COR-L47 (cell line): Measurements from ENCODE around the gene CCR1.
"Not testable (repeated sequence)": the region's sequence is repeated elsewhere in the genome, so short reads cannot be mapped to it uniquely, and the experiment has no call there.

Source experiments
- DNase-seq: peaks from one replicate; lab custom pipeline; 2025; lab: John Stamatoyannopoulos, UW

CCR1 gene

DNA sequence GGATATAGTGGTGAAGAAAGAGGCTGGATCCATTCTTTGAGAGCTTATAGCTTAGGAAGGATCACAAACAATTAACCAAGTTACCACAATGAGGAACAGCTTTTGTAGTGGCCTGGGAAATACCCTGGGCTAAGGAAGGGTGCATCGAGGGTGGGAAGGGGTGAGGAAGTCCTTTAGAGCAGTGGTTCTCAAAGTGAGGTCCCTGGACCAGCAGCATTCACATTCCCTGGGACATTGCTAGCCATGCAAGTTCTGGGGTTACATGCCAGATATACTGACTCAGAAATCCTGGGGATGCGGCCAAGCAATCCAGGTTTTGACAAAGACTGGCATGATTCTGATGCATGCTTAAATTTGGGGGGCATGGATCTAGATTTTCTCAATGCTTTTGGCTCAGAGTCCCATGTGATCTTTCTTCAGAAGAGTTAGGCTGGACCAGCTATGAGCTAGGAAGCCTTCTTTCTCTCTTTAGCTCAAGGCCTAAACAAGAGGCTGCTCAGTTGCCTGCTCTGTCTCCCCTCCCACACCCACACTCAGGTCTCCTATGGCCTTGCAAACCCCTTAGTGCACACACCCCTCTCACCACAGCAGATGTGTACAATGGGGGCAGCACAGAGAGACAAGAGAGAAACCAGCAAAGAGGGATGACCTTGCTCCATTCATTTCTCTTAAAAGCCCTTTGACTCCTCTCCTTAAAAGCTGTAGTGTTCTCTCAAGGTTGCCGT, 1.8 kb upstream of the CCR1 start:
- no peak for DNase-seq

DNA sequence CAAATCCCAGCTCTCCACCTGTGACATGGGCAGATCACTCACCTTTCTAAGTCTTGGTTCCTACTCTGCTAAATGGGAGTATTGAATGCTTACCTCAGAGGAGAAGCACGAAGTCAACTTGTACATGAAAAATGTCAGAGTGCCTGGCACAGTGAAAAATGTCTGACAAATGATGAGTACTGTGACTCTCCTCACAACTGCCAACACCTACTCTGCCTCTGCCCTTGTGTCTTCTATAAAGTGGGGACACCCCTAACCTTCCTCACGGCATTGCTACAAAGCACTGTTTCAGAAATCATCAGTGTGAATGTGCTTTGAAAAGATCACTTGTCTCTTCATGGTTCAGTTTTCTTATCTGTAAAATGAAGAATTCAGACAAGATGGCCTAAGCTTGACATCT, 940 bp upstream of the CCR1 start:
- no peak for DNase-seq

DNA sequence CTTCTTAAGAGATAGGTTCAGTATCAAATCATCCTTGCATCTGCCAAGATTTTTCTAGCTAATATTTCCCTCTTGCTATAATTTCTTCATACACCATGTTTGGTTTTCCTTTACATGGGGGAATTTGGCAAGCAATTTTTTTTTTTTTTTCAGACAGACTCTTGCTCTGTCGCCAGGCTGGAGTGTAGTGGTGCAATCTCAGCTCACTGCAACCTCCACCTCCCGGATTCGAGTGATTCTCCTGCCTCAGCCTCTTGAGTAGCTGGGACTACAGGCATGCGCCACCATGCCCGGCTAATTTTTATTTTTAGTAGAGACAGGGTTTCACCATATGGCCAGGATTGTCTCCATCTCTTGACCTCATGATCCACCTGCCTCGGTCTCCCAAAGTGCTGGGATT, 599 bp downstream of the CCR1 start:
- not testable (repeated sequence) for DNase-seq

DNA sequence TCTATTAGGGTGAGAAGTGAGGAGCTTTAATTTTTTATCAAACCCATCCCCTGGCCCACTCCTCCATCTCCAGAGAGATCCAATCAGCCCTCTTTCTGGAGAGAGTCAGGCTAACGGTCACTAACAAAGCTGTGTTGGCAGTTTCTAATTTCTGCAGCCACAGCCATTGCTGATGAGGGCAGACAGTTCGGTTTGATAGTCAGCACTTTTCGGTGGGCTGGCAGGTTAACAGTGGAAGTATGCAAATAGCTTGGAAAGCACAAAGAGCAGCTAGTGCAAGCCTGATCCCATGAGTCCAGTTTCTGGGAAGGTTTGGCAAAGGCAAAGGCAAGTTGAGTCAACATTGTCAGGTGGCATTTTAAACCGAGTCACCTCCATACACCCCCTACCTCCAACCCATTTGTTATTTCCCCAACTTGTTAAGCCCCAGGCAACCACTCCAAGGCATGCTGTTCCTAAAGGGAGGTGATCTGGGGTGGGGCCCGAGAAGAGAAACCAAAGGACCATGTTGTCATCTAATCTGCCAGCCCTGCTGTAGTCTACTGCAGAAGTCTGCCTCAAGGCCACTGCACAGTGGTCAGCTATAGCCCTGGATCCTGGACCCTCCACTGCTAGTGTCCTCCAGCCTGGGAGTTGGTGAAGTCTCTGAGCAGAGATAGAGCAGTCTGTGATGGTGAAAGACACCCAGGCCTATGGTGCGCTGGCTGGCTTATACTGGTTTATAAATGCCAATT, 1.7 kb downstream of the CCR1 start:
- DNase-seq, result no peak

DNA sequence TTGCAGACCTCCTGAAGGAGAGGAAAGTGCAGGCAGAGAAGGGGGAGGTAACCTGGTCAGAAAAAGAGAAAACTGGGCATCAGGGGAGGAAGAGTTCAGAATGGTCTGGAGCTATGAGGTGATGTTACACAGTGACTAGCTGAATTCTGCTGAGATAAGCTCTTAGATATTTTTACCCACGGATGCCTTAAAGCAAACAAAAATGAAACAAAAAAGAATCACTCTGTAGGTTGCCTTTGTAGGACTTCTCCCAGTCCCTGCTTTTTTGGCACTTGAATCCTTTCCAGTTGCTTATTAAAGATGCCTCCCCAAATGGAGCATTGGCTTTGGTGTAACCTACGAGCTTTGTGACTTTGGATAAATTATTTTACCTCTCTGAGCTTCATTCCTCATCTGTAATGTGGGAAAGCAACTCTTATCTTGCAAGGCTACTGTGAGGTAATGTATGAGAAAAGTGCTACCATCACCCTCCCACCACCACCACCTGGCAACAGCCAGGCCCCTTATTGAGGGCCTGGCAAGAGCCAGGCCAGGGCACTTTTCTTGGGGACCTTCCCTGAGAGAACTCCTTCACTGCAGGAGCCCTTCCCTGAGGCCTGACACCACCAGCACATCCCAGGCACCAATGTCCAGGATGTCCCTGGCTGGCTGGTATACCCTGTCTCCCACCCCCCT, 2.7 kb downstream of the CCR1 start:
- no peak for DNase-seq

DNA sequence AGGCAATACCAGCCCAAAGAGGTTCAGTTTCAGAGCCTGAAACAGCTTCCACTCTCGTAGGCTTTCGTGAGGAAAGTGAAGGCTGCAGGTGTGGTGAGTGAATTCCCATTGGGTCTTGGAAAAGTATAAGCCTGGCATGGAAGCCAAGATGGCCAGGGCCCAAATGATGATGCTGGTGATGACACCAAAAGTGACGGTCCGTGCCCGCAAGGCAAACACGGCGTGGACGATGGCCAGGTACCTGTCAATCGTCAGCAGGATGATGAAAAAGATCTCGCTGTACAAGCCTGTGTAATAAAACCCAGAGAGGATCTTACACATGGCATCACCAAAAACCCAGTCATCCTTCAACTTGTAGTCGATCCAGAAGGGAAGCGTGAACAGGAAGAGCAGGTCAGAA, 4.4 kb downstream of the CCR1 start:
- DNase-seq, result no peak

DNA sequence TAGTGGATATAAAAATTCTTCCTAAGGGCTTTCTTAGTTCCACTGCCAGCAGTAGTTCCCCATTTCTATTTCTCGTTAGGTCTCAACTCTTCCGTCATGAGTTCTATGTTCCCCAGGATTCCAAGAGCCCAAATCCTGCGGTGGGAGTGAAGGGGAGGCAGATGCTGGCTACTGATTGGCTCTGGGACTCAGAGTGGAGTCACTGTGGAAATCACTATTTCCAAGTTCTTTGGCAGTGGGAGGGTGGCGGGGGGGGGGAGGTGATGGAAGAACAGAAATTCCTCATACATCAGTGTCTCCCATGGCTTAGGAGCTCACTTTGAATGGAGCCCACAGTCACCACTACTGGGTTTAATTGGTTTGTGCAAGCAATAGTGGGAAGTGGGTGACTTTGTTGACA, 5.6 kb downstream of the CCR1 start:
- no peak for DNase-seq

DNA sequence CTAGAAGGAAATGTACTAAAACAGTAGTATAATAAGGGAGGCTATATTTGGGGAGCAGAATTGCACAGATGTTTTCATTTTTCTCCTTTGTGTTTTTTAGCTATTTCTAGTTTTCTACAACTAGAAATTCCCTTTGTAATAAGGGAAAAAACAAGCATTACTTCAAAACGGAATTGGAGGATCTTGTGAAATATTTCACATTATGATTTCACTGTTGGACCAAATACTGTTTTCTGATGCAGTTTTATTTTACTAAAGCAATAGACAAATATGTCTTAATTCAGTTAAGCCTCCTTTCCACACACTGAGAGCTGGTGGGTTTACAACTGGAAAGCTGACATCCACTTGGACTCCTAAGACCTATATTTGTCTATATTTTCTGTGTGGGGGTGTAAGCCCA, 7.3 kb downstream of the CCR1 start:
- no peak for DNase-seq

DNA sequence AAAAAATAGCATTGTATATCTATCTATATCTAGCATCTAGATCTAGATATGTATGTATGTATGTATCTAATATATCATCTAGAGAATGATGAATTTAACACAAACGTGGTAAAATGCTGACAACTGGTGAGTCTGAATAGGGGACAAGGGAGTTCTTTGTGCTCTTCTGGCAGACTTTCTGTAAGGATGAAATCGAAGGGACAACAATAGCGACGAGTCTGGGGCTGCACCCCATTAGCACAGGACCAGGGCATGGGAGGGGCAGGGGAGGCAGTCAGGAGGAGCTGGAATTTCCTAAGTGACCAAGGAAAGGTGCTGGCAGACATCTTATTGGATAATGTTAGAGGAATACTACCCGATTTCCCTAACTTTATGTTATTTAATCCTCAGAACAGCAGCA, 7.9 kb downstream of the CCR1 start:
- no peak for DNase-seq

DNA sequence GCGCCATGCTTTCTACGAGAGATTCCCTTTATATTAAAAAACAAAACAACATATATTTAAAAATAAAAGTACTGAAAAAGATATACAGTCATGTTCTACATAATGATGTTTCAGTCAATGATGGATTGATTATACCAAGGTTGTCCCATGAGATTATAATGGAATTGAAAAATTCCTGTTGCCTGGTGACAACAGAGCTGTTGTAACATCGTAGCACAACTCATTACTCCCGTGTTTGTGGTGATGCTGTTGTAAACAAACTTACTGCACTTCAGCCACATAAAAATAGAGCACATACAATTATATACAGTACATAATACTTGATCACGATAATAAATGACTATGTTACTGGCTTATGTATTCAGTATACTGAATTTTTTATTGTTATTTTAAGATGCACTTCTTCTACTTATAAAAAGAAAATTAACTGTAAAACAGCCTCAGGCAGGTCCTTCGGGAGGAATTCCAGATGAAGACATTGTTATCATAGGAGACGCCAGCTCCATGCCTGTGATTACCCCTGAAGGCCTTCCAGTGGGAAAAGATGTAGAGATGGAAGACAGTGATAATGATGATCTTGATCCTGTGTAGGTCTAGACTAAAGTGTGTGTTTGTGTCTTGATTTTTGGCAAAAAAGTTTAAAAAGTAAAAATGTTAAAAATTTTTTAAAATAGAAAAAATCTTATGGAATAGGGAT, 11.7 kb downstream of the CCR1 start:
- DNase-seq, result no peak

DNA sequence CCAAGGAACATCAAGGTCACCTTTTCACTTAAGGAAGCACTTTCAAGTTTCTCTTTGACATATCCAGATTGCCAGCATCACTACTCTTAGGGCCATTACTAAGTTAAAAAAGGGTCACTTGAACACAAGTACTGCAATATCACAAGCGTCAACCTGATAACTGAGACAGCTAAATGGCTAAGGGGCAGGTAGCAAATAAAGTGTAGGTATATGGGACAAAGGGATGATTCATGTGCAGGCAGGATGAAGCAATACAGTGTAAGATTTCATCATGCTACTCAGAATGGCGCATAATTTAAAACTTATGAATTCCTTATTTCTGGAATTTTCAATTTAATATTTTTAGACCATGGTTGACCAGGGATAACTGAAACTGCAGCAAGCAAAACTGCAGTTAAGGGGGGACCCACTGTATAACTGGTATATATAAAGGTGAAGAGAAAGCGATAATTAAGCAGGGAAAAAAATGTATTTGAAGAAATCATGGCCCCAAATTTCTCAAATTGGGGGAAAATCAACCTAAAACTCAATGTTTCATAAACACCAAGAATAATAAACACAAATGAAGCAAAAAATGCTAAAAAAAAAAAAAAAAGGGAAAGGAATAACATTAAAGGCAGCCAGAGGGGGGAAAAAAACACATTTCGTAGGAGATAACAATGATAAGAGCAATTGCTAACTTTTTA, 13.1 kb downstream of the CCR1 start:
- no peak for DNase-seq

DNA sequence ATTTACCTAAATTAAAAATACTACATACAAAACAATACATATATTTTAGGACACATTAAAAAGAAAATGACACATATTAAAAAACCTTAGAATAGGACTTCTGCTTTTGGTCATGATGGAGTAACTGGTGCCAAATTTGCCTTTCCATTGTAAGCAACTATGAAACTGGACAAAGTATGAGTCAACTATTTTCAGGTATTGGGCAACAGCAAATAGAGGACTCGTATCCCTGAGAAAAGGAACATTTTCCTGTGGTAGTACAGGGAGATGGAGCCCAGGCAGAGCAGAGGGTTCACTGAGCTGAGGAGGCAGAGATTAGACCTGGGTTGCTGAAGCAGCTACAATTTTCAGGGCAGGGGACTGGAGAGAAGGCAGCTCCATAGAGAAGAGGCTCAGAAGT, 14.7 kb downstream of the CCR1 start:
- DNase-seq, result no peak

DNA sequence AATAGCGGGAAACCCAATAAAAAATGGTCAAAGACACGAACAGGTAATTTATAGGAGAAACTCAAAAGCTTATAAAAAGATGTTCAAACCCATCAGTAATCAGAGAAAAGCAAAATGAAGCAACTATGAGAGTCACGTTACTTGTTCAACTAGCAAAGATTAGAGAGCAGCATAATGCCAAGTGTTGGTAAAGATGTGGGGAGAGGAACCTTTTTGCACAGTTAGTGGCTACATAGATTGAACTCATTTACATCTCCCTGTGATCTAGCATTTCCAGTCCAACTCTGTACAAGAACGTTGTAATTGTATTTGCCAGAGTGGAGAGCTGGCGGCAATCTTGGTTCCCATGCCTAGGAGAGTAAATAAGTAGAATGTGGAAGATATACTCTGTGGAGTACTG, 15.2 kb downstream of the CCR1 start:
- no peak for DNase-seq

DNA sequence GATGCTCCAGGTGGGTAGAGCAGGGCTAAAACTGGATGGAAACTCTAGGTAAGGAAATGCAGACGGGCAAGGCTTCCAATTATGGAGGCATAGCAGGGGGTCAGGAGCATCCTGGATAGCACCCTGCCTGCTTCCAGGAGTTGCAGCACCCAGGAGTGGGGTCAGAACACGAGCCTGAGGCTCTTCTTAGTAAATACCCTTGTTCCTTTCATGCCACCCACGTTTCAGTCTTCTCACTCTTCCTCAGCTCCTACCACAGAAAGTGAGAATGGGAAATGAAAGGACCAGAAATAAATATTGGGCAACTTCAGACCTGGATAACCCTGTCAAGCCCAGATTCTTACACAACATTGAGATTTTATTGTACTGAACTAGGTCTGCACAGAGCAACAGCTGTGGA, 16.4 kb downstream of the CCR1 start:
- no peak for DNase-seq

DNA sequence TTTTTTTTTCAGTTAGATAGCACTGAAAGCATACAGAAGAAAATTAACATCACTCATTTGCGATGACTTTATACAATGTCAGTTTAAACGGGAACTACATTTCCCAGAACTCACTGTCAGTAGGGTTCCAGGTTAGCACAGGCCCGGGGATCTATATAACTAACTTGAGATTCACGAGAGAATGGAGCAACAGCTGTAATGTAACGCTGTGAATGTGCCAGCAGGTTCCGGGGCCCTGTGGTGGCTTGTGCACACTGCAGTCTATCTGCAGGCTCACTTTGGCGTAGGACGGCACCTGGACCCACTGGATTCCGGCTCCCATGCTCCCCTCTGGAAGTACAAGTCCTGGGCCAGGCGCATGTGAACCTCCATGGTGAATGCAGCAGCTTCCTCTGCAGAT, 19.4 kb downstream of the CCR1 start:
- no peak for DNase-seq

DNA sequence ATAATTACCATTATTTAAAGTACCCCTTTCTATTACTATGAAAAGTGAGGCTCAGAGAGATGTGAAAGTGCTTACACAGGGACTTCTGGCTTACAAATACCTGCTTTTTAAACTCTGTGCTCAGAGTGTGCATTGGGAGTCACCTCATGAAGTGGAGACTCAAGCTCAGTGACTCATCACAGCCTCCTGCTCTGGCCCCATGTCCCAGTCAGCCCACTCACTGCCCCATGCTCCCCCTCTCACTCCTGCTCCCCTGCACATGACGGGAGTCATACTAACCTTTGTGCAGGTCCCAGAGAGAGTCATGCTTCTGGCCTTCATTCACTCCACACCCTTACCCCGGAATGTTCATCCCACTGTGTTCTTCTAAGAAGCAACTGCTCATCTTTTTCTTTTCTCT, 20.2 kb downstream of the CCR1 start:
- DNase-seq, result no peak

DNA sequence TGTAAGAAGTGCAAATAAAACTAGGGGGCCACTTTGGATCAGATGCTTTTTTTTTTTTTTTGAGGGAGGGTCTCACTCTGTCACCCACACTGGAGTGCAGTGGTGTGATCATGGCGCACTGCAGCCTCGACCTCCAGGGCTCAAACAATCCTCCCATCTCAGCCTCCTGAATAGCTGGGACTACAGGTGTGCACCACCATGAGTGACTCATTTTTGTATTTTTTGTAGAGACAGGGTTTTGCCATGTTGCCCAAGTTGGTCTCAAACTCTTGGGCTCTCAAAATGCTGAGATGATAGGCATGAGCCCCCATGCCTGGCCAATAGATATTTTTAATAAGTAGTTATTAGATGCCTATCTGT, 20.8 kb downstream of the CCR1 start:
- DNase-seq, result no peak

DNA sequence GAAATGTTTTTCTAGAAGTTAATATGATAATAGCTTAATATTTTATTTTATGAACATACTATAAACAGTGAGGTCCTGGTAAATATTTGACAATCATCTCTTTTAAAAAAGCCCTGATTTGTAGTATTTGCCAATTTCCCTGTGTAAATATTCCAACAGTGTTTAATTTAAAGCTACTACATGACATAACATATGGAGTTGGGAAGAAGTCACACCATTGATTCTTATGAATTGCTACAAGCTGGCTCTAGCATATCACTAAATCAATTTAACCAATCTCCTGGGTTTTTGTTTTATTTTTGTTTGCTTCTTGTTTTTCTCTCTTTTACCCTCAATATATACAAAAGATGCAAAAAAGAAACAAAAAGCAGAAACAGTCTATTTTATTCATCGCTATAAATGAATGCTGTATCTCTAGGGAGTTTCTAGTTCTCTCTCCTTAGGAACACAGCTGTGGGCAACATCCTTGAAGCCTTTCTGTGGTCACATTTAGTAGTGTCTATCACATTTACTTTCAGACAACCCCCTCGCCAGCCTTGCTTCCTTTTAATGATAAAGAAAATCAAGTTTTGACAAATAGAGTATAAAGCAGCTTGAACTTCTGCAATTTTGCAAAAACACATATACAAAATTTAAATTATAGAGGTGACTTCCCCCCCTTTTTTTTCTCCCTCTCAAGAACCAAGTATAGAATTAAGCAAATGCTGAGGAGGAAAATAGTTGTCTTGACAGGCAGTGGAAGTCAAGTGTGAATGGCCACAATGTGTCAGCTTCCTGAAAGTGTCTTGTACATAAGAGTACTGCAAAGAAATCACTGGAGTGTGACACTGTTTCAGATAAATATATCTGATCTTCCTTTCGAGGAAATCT, 21.4 kb downstream of the CCR1 start:
- DNase-seq, result no peak

DNA sequence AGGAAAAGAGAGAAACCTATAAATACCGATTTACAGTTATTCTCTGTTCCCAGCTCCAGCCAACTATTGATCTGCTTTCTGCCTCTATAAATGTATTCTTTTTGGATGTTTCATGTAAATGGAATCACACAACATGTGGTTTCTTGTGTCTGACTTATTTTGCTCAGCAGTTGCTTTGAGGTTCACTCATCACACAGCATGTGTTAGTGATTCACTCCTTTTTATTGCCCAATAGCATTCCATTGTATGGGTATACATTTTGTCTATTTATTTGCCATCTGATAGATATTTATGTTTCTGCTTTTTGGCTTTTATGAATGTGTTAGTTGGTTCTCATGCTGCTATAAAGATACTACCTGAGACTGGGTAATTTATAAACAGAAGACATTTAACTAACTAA, 23.6 kb downstream of the CCR1 start:
- DNase-seq, result no peak

DNA sequence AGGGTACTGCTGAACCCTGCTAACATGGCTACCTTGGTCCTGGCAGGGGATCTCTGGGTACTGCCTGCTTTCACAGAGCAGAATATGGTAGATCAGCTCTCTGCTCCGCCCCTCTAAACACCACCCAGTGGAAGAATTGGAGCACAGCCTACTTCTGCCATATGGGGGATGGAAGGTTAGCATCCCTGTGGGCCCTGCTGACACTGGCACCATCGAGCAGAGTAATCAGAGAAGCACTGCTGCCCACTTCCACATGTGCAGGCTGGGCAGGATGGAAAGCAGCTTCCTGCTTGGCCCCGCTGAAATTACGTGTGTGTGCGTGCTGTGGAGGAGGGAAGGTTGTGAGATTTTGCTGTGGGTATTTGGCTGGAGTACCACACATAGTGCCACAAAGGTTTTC, 24.8 kb downstream of the CCR1 start:
- no peak for DNase-seq
